SK-N-SH (cell line): ENCODE data around the gene SVIL. TPM values are rescaled to one million over a fixed set of nuclear protein-coding genes. Genes with fewer than 3 reads are reported as not detected.

Experiments used
- GABPA ChIP-seq: IDR thresholded peaks from 2 replicates; pipeline ENCODE4 v1.4.0; 2012; ENCODE audit warnings: low read depth, mild to moderate bottlenecking
- JUND ChIP-seq: IDR thresholded peaks from 2 replicates; pipeline ENCODE4 v1.4.0; 2012
- MEF2A ChIP-seq: IDR thresholded peaks from 2 replicates; pipeline ENCODE4 v1.4.0; 2012; ENCODE audit warnings: low read depth, borderline replicate concordance
- MXI1 ChIP-seq: IDR thresholded peaks from 2 replicates; pipeline ENCODE4 v1.6.1; 2012; ENCODE audit warnings: mild to moderate bottlenecking, low read depth, low read length, improper control_type of control experiment
- NFIC ChIP-seq: IDR thresholded peaks from 2 replicates; pipeline ENCODE4 v1.4.0; 2012; ENCODE audit warnings: borderline replicate concordance
- NRF1 ChIP-seq: IDR thresholded peaks from 2 replicates; pipeline ENCODE4 v1.6.1; 2012; ENCODE audit warnings: low read depth, mild to moderate bottlenecking, low read length
- POLR2AphosphoS5 ChIP-seq: IDR thresholded peaks from 2 replicates; pipeline ENCODE4 v1.6.1; 2012; ENCODE audit warnings: low read depth, low read length
- RCOR1 ChIP-seq: fragments of 150-350 bp; IDR thresholded peaks from 2 replicates; pipeline ENCODE4 v1.6.1; 2017; ENCODE audit warnings: antibody characterized with exemption, low read length
- RFX5 ChIP-seq: IDR thresholded peaks from 2 replicates; pipeline ENCODE4 v1.6.1; 2012; ENCODE audit warnings: mild to moderate bottlenecking, improper control_type of control experiment, low read length
- SIN3A ChIP-seq: IDR thresholded peaks from 2 replicates; pipeline ENCODE4 v1.6.1; 2012; ENCODE audit warnings: low read depth, mild to moderate bottlenecking, low read length, moderate library complexity, borderline replicate concordance
- TAF1 ChIP-seq: IDR thresholded peaks from 2 replicates; pipeline ENCODE4 v1.6.1; 2012; ENCODE audit warnings: low read depth, mild to moderate bottlenecking, low read length, moderate library complexity, borderline replicate concordance
- polyA plus RNA-seq, 3 experiments: library from polyadenylated mRNA; depleted of rRNA; stranded (reverse); fragments of >200 nt; gene quantifications; 2 replicates each; pipeline ENCODE4 v1.2.3, GENCODE V29; 2012
- TF ChIP-seq, protein P1 (sequence below): IDR thresholded peaks from 2 replicates; pipeline ENCODE4 v1.6.1; 2012; ENCODE audit warnings: mild to moderate bottlenecking, low read depth, low read length, moderate library complexity
- TF ChIP-seq, protein P2 (sequence below): IDR thresholded peaks from 2 replicates; pipeline ENCODE4 v1.4.0; 2012; ENCODE audit warnings: low read depth, borderline replicate concordance
- TF ChIP-seq, protein P3 (sequence below): fragments of 150-350 bp; IDR thresholded peaks from 2 replicates; pipeline ENCODE4 v1.6.1; 2017; ENCODE audit warnings: antibody characterized with exemption, low read length, low read depth, borderline replicate concordance
- TF ChIP-seq, protein P4 (sequence below): fragments of 200-600 bp; sonication (generic); IDR thresholded peaks from 2 replicates; pipeline ENCODE4 v1.6.1; 2017; ENCODE audit warnings: antibody characterized with exemption, mild to moderate bottlenecking, moderate library complexity
- TF ChIP-seq, protein P5 (sequence below): IDR thresholded peaks from 2 replicates; pipeline ENCODE4 v1.4.0; 2012; ENCODE audit warnings: low read depth, borderline replicate concordance
- TF ChIP-seq, protein P6 (sequence below): fragments of 150-350 bp; IDR thresholded peaks from 2 replicates; pipeline ENCODE4 v1.6.1; 2016; ENCODE audit warnings: mild to moderate bottlenecking, low read depth, low read length

Gene SVIL
- polyA plus RNA-seq, 1 of the 3 experiments (the other 2 are of a cell fraction), result 48.7 TPM

DNA sequence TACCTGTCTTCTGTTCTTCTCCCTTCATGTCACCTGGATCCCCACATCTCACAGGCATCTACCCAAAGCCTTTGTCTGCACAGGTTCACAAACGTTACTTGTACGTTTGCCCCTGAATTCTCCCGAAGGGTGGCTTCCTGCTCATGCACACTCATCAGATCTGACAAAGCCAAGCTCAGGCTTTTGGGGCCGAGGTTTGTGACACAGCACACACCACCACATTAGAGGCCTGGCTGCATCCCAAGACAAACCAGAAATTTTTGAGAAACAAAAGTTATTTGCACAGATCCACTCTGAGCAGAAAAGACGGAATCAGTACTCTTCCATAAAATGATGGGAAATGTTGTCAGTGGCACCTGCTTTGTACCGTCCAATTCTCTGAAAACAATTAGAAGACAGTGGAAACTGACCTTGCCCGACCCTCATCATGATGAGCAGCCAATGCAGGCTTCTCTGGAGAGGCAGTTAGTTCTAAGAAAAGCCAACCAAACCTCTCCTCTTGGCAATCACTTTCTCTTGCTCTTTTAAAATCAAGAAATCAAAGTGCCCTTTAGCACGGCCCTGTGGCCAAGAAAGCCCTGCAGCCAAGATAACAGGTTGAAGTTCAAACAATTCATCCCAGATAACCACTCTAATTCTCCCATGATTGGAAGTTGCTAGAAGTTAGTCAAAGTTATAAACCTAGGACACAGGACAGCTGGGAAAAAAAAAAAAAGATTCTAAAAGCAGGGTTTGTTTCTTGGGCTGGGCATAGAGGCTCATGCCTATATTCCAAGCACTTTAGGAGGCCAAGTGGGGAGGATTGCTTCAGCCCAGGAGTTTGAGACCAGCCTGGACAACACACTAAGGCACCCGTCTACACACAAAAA, 13.6 kb upstream of the SVIL start (continued):
- TF ChIP-seq, protein P1, sequence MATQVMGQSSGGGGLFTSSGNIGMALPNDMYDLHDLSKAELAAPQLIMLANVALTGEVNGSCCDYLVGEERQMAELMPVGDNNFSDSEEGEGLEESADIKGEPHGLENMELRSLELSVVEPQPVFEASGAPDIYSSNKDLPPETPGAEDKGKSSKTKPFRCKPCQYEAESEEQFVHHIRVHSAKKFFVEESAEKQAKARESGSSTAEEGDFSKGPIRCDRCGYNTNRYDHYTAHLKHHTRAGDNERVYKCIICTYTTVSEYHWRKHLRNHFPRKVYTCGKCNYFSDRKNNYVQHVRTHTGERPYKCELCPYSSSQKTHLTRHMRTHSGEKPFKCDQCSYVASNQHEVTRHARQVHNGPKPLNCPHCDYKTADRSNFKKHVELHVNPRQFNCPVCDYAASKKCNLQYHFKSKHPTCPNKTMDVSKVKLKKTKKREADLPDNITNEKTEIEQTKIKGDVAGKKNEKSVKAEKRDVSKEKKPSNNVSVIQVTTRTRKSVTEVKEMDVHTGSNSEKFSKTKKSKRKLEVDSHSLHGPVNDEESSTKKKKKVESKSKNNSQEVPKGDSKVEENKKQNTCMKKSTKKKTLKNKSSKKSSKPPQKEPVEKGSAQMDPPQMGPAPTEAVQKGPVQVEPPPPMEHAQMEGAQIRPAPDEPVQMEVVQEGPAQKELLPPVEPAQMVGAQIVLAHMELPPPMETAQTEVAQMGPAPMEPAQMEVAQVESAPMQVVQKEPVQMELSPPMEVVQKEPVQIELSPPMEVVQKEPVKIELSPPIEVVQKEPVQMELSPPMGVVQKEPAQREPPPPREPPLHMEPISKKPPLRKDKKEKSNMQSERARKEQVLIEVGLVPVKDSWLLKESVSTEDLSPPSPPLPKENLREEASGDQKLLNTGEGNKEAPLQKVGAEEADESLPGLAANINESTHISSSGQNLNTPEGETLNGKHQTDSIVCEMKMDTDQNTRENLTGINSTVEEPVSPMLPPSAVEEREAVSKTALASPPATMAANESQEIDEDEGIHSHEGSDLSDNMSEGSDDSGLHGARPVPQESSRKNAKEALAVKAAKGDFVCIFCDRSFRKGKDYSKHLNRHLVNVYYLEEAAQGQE, result no peak
- TF ChIP-seq RCOR1, result no peak
- no peak for TF ChIP-seq TAF1
- no peak for TF ChIP-seq NRF1
- TF ChIP-seq MEF2A, result no peak
- no peak; the same call in 1 of the 2 replicates for TF ChIP-seq JUND
- no peak for TF ChIP-seq GABPA
- TF ChIP-seq, protein P2, sequence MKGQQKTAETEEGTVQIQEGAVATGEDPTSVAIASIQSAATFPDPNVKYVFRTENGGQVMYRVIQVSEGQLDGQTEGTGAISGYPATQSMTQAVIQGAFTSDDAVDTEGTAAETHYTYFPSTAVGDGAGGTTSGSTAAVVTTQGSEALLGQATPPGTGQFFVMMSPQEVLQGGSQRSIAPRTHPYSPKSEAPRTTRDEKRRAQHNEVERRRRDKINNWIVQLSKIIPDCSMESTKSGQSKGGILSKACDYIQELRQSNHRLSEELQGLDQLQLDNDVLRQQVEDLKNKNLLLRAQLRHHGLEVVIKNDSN, result no peak
- TF ChIP-seq NFIC, result peak; percentile 59; the same call in 1 of the 2 replicates
- TF ChIP-seq MXI1, result no peak
- no peak for TF ChIP-seq RFX5
- TF ChIP-seq, protein P3, sequence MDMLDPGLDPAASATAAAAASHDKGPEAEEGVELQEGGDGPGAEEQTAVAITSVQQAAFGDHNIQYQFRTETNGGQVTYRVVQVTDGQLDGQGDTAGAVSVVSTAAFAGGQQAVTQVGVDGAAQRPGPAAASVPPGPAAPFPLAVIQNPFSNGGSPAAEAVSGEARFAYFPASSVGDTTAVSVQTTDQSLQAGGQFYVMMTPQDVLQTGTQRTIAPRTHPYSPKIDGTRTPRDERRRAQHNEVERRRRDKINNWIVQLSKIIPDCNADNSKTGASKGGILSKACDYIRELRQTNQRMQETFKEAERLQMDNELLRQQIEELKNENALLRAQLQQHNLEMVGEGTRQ, result no peak
- TF ChIP-seq POLR2AphosphoS5, result no peak
- TF ChIP-seq SIN3A, result no peak
- TF ChIP-seq, protein P4, sequence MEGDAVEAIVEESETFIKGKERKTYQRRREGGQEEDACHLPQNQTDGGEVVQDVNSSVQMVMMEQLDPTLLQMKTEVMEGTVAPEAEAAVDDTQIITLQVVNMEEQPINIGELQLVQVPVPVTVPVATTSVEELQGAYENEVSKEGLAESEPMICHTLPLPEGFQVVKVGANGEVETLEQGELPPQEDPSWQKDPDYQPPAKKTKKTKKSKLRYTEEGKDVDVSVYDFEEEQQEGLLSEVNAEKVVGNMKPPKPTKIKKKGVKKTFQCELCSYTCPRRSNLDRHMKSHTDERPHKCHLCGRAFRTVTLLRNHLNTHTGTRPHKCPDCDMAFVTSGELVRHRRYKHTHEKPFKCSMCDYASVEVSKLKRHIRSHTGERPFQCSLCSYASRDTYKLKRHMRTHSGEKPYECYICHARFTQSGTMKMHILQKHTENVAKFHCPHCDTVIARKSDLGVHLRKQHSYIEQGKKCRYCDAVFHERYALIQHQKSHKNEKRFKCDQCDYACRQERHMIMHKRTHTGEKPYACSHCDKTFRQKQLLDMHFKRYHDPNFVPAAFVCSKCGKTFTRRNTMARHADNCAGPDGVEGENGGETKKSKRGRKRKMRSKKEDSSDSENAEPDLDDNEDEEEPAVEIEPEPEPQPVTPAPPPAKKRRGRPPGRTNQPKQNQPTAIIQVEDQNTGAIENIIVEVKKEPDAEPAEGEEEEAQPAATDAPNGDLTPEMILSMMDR, result no peak
- TF ChIP-seq, protein P5, sequence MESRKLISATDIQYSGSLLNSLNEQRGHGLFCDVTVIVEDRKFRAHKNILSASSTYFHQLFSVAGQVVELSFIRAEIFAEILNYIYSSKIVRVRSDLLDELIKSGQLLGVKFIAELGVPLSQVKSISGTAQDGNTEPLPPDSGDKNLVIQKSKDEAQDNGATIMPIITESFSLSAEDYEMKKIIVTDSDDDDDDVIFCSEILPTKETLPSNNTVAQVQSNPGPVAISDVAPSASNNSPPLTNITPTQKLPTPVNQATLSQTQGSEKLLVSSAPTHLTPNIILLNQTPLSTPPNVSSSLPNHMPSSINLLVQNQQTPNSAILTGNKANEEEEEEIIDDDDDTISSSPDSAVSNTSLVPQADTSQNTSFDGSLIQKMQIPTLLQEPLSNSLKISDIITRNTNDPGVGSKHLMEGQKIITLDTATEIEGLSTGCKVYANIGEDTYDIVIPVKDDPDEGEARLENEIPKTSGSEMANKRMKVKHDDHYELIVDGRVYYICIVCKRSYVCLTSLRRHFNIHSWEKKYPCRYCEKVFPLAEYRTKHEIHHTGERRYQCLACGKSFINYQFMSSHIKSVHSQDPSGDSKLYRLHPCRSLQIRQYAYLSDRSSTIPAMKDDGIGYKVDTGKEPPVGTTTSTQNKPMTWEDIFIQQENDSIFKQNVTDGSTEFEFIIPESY, result no peak
- TF ChIP-seq, protein P6, sequence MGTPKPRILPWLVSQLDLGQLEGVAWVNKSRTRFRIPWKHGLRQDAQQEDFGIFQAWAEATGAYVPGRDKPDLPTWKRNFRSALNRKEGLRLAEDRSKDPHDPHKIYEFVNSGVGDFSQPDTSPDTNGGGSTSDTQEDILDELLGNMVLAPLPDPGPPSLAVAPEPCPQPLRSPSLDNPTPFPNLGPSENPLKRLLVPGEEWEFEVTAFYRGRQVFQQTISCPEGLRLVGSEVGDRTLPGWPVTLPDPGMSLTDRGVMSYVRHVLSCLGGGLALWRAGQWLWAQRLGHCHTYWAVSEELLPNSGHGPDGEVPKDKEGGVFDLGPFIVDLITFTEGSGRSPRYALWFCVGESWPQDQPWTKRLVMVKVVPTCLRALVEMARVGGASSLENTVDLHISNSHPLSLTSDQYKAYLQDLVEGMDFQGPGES, result no peak
